NB4 (cell line): ENCODE results near the gene ZNF236.

Source experiments
- MYC ChIP-seq: IDR thresholded peaks from 2 replicates; pipeline ENCODE4 v1.6.1; 2011; ENCODE audit warnings: low read depth, low read length
- POLR2A ChIP-seq: IDR thresholded peaks from 2 replicates; pipeline ENCODE4 v1.6.1; 2011; ENCODE audit warnings: mild to moderate bottlenecking; ENCODE audit not compliant: insufficient read length; ENCODE audit errors: extremely low read depth
- TF ChIP-seq, protein P1 (sequence below): IDR thresholded peaks from one replicate; pipeline ENCODE4 v1.5.1; 2012; ENCODE audit warnings: low read depth, low read length
- TF ChIP-seq, protein P2 (sequence below): IDR thresholded peaks from 2 replicates; pipeline ENCODE4 v1.6.1; 2011; ENCODE audit warnings: low read depth, low read length

DNA sequence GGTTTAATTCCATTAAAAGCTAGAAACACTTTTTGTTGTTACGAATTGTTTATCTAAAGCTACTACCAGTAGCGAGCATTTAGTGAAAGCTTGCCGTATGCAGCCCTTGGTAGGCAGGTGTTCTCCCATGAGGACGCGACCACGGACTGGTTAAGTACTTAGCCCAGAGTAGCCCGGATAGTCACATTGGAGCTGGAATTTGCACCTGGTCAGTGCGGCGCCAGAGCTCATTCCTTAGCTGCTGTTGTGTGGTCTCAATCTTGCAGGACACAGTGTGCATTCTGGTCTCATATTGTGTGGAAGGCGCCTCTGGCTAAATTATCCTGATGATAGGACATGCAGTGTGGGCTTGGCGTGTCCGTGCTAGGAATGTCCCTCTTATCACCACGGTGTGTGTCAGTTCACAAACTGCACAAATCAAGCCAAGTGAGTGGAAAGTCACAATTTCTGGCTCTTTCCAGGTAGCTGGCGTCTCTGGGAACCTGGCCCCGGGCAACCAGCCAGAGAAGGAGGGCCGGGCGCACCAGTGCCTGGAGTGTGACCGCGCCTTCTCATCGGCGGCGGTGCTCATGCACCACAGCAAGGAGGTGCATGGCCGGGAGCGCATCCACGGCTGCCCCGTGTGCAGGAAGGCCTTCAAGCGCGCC, 133.3 kb downstream of the ZNF236 start:
- TF ChIP-seq, protein P1, sequence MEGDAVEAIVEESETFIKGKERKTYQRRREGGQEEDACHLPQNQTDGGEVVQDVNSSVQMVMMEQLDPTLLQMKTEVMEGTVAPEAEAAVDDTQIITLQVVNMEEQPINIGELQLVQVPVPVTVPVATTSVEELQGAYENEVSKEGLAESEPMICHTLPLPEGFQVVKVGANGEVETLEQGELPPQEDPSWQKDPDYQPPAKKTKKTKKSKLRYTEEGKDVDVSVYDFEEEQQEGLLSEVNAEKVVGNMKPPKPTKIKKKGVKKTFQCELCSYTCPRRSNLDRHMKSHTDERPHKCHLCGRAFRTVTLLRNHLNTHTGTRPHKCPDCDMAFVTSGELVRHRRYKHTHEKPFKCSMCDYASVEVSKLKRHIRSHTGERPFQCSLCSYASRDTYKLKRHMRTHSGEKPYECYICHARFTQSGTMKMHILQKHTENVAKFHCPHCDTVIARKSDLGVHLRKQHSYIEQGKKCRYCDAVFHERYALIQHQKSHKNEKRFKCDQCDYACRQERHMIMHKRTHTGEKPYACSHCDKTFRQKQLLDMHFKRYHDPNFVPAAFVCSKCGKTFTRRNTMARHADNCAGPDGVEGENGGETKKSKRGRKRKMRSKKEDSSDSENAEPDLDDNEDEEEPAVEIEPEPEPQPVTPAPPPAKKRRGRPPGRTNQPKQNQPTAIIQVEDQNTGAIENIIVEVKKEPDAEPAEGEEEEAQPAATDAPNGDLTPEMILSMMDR = no peak
- TF ChIP-seq POLR2A (no peak), MYC (no peak)
- TF ChIP-seq, protein P2, sequence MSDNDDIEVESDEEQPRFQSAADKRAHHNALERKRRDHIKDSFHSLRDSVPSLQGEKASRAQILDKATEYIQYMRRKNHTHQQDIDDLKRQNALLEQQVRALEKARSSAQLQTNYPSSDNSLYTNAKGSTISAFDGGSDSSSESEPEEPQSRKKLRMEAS = no peak
